ENCODE measurements around the gene HTR2A.

DNA sequence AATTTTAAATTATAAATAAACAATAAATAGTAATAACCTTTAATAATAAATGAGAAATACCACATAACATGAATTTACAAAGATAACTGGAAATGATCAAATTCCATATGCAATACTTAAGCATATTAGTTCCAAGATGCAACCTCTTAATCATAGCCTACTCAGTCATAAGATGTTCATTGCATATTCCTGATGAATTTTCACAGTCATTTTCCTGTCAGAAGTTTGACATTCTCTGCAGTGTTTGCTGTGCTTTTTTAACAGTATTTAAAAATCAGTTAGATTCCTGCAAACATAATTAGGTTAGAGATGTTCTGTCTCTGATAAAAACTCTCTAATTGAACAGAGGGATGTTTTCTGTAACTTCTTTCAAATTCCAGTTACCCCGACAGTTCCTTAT is 28.6 kb upstream of the HTR2A start:
- TF ChIP-seq CEBPB (IDR thresholded peaks at IDR 0.05; ENCODE audit: low read depth) = no peak
- TF ChIP-seq, protein P1, sequence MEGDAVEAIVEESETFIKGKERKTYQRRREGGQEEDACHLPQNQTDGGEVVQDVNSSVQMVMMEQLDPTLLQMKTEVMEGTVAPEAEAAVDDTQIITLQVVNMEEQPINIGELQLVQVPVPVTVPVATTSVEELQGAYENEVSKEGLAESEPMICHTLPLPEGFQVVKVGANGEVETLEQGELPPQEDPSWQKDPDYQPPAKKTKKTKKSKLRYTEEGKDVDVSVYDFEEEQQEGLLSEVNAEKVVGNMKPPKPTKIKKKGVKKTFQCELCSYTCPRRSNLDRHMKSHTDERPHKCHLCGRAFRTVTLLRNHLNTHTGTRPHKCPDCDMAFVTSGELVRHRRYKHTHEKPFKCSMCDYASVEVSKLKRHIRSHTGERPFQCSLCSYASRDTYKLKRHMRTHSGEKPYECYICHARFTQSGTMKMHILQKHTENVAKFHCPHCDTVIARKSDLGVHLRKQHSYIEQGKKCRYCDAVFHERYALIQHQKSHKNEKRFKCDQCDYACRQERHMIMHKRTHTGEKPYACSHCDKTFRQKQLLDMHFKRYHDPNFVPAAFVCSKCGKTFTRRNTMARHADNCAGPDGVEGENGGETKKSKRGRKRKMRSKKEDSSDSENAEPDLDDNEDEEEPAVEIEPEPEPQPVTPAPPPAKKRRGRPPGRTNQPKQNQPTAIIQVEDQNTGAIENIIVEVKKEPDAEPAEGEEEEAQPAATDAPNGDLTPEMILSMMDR (IDR thresholded peaks at IDR 0.05 in 2 of 3, conservative IDR thresholded peaks at IDR 0.05 in 1 of 3; ENCODE audit: borderline replicate concordance in 1 of 3, insufficient read depth in 1 of 3, low read depth in 2 of 3, low read length in 2 of 3) = no peak
- no peak for TF ChIP-seq EZH2 (IDR thresholded peaks at IDR 0.05)
- TF ChIP-seq SIN3A (IDR thresholded peaks at IDR 0.05; ENCODE audit: low read depth) = no peak
- no peak for TF ChIP-seq EGR1 (IDR thresholded peaks at IDR 0.05; ENCODE audit: low read depth)
